HG03520 (cell line): ENCODE data around the gene PNKP.
"Not testable (repeated sequence)": the region's sequence is repeated elsewhere in the genome, so short reads cannot be mapped to it uniquely, and the experiment has no call there.

Source experiments
- ATAC-seq: cut with Tn5 transposase; IDR thresholded peaks from one replicate; pipeline ENCODE4 v1.9.1; 2021; ENCODE audit warnings: mild to moderate bottlenecking, moderate library complexity; ENCODE audit not compliant: unreplicated experiment

The PNKP gene

GRCh38 chr19:49824662-49825061 lies 42.7 kb downstream of the PNKP start:
- ATAC-seq, result no peak

- no peak for ATAC-seq
Observed at GRCh38 chr19:49823472-49823871, 43.9 kb downstream of the PNKP start.

DNA sequence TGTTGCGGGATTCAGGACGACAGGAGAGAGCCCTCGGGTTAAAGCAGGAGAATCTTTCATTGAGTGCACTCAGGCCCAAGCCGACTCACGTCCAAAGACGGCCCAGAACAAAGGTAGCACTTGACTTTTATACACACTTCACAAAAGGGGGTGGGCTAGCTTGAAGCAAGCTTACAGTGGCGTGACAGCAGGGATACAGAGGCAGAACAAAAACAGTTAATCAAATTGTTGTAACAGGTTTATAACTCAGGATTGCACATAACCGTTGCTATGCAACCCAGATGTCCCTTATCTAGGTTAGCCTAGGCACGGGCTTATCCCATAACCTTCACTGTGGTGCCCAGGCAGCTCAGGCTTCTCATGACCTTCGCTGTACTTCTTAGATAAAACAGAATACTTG lies 47.3 kb downstream of the PNKP start:
- ATAC-seq, result no peak

DNA sequence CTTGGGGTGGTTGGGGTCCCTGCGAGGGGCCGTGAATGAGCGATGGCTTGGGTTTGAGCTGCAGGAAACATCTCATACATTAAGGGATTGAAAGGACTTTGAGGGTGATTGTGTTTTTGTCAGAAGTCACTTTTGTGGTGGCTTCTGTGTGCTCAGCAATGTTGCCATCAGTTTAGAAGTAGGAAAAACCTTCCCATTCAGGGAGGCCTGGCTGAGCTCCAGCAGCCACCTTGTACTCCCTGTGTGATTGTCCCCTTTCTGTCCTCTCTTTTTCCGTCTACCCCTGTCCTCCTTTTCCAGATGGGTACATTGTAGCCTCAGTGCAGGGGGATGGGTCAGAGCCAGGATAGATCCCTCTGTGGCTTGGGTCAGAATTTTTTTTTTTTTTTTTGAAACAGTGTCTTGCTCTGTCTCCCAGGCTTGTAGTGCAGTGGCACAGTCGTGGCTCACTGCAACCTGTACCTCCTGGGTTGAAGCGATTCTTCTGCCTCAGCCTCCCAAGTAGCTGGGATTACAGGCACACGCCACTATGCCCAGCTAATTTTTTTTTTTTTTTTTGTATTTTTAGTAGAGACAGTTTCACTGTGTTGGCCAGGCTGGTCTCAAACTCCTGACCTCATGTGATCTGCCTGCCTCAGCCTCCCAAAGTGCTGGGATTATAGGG lies 47.8 kb downstream of the PNKP start:
- not testable (repeated sequence) for ATAC-seq

DNA sequence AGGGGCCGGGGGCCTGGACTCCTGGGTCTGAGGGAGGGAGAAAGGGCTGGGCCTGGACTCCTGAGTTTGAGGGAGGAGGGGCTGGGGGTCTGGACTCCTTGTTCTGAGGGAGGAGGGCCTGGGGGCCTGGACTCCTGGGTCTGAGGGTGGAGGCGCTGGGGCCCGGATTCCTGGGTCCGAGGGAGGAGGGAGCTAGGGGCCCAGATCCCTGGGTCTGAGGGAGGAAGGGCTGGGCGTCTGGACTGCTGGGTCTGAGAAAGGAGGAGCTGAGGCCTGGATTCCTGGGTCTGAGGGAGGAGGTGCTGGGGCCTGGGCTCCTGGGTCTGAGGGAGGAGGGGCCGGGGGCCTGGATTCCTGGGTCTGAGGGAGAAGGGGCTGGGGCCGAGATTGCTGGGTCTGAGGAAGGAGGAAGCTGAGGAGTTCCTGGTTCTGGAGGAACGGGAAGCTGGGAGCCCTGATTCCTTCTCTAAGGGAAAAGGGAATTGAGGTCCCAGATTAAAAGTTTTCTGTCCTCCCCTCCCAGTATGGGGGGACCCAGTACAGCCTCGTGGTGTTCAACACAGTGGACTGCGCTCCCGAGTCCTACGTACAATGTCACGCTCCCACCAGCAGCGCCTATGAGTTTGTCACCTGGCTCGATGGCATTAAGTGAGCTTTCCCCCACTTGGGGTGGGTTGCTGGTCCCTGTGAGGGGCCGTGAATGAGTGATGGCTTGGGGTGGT lies 48.6 kb downstream of the PNKP start:
- no peak for ATAC-seq

DNA sequence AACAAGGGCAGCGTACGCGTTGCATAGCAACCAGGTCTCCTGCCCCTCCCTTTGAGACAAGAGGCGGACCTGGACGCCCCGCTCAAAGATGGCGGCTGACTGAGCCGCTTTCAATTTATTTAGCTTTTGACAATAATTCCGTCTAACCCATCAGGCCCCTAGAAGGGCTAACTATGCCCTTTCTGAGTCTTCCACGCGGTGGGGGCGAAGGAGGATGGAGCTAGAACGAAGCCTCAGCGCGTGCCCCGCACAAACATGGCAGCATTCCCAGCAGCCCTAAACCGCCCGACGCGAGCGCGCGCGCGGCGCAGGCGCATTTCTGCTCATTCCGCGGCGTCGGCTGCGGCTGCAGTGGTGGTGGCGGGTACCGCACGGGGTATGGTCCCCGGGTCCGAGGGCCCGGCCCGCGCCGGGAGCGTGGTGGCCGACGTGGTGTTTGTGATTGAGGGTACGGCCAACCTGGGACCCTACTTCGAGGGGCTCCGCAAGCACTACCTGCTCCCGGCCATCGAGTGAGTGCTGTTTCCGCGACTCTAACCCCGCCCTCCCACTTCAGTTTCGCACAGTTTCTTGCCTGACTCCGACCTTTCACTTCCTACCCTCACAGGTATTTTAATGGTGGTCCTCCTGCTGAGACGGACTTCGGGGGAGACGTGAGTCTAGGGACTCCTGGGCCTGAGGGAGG lies 49.3 kb downstream of the PNKP start, which contains the start of gene MED25:
MED25 (plus strand) TSS at position 326 of the 685 bp plus-strand sequence; CDS start at position 379, 53 bp downstream.
- ATAC-seq, result peak; percentile 59

- ATAC-seq, result no peak
Observed at GRCh38 chr19:49816590-49816989, 50.8 kb downstream of the PNKP start.

GRCh38 chr19:49814010-49814409 lies 53.4 kb downstream of the PNKP start:
- no peak for ATAC-seq

DNA sequence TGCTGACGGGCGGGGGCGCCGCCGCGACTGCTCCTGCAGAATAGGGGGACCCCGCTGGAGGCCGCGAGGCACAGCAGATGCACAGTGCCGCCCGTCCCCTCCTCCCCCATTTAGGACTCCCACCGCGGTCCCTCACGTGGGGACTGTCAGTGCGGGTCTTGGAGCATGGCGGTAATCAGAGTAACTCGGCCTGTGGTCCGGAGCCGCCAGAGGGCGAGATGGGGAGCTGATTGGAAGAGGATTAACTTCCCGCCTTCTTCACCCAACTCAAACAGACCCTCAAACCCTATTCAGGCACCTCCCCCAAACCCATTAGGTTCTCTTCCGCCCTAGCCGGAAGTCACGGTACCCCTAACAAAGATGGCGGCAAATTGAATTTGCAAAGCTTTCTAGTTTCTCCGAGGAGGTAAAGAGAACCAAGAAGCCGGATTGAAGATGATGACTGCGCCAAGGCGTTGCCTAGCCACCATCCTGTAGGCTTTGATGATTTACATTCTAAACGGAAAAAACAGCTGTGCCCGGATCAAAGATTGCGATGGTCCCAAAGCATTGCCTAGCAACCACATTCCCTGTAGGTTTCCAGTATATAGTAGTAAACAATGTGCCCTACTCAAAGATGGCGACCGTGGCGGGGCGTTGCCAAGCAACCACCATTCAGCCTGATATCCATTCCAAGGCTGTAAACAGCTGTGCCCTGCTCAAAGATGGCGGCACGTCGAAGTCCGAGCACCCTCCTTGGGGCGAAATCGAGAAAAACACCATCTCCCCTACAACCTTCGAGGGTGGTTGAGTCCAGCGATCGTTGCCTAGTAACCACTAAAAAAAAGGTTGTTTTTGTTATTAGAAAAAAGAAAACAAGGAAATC lies 54.1 kb downstream of the PNKP start, which contains the start of gene FUZ:
FUZ (minus strand) TSS at position 296 of the 865 bp plus-strand sequence; CDS start at position 110, 186 bp downstream.
- peak; percentile 43 for ATAC-seq

GRCh38 chr19:49812452-49812996 lies 54.9 kb downstream of the PNKP start:
- ATAC-seq, result no peak

- no peak for ATAC-seq
Observed at GRCh38 chr19:49811328-49811727, 56.0 kb downstream of the PNKP start.
